IgD-negative memory B cell (primary cell): ENCODE data around the gene CASP2. TPM values are rescaled to one million over a fixed set of nuclear protein-coding genes. Genes with fewer than 3 reads are reported as not detected.
A peak's percentile ranks its signal among the peaks of the same experiment; 100 is the strongest.

ENCODE experiments used
- H3K27ac Mint-ChIP-seq, 3 donors: one replicate each; pipeline ENCODE4 v1.8.0; 2020 to 2022; ENCODE audit warnings: mild to moderate bottlenecking in 3 of 3, mixed read lengths in 3 of 3, moderate library complexity in 1 of 3
- H3K27me3 Mint-ChIP-seq: one replicate; pipeline ENCODE4 v1.8.0; 2021; ENCODE audit warnings: mixed read lengths
- H3K36me3 Mint-ChIP-seq: one replicate; pipeline ENCODE4 v1.8.0; 2020; ENCODE audit warnings: mild to moderate bottlenecking, mixed read lengths
- H3K4me1 Mint-ChIP-seq, 3 donors: one replicate each; pipeline ENCODE4 v1.8.0; 2020 to 2022; ENCODE audit warnings: mixed read lengths in 3 of 3, mild to moderate bottlenecking in 1 of 3
- H3K4me3 Mint-ChIP-seq, 4 donors: one replicate each; pipeline ENCODE4 v1.8.0; 2020 to 2022; ENCODE audit warnings: mild to moderate bottlenecking in 4 of 4, mixed read lengths in 4 of 4, moderate library complexity in 3 of 4
- H3K9me3 Mint-ChIP-seq, 3 donors: one replicate each; pipeline ENCODE4 v1.8.0; 2020 to 2021; ENCODE audit warnings: mixed read lengths in 3 of 3, mild to moderate bottlenecking in 1 of 3
- polyA plus RNA-seq: library from polyadenylated mRNA; unstranded; fragments of 300-500 nt; fragmentation: Illumina TruSeq; gene quantifications from one replicate; pipeline ENCODE4 v1.2.3, GENCODE V29; 2021

The CASP2 gene
- polyA plus RNA-seq, 1 donor from 2014 or later: 23.7 TPM

GRCh38 chr7:143296686-143297085, 8.5 kb downstream of the CASP2 start:
- peak overlapping the region in 1 of 4 donors; percentile 36 for H3K4me3 Mint-ChIP-seq

GRCh38 chr7:143299346-143299745, 11.2 kb downstream of the CASP2 start:
- peaks cover 11% of the 10 kb centered on the region for H3K36me3 Mint-ChIP-seq

More at GRCh38 chr7:143296686-143297085, 8.5 kb downstream of the CASP2 start:
- Mint-ChIP-seq H3K36me3 (peaks cover 15% of the 10 kb centered on the region), H3K27me3 (no peaks in the 10 kb centered on the region), H3K4me1 (peaks cover 27 to 43% (median 37%) of the 10 kb centered on the region in 3 donors), H3K9me3 (no peaks in the 10 kb centered on the region), H3K27ac (no peak overlapping the region)

GRCh38 chr7:143299840-143300239, 11.7 kb downstream of the CASP2 start:
- Mint-ChIP-seq H3K27ac (no peak overlapping the region), H3K27me3 (no peaks in the 10 kb centered on the region), H3K9me3 (no peaks in the 10 kb centered on the region), H3K4me1 (peaks cover 30 to 32% (median 31%) of the 10 kb centered on the region in 3 donors), H3K36me3 (peaks cover 11% of the 10 kb centered on the region), H3K4me3 (peak overlapping the region in 1 of 4 donors; percentile 15)

More at GRCh38 chr7:143299346-143299745, 11.2 kb downstream of the CASP2 start:
- Mint-ChIP-seq H3K4me1 (peaks cover 33 to 35% (median 35%) of the 10 kb centered on the region in 3 donors), H3K27me3 (no peaks in the 10 kb centered on the region), H3K9me3 (no peaks in the 10 kb centered on the region), H3K4me3 (peak overlapping the region in 1 of 4 donors; percentile 15), H3K27ac (no peak overlapping the region)

- Mint-ChIP-seq H3K9me3 (no peaks in the 10 kb centered on the region), H3K4me1 (peaks cover 24 to 31% (median 25%) of the 10 kb centered on the region in 3 donors), H3K36me3 (peaks cover 12% of the 10 kb centered on the region), H3K4me3 (no peak overlapping the region), H3K27me3 (no peaks in the 10 kb centered on the region), H3K27ac (peak overlapping the region in 1 of 3 donors; percentile 47)
These were observed 13.1 kb downstream of the CASP2 start for GRCh38 chr7:143300959-143301935.

GRCh38 chr7:143303733-143304132, 15.6 kb downstream of the CASP2 start:
- Mint-ChIP-seq H3K4me1 (peaks cover 21 to 35% (median 28%) of the 10 kb centered on the region in 3 donors), H3K27me3 (no peaks in the 10 kb centered on the region), H3K9me3 (no peaks in the 10 kb centered on the region), H3K27ac (no peak overlapping the region), H3K36me3 (peaks cover 14% of the 10 kb centered on the region), H3K4me3 (no peak overlapping the region)

- Mint-ChIP-seq H3K4me3 (peak overlapping the region in 1 of 4 donors; percentile 59), H3K27me3 (no peaks in the 10 kb centered on the region), H3K36me3 (peaks cover 20% of the 10 kb centered on the region), H3K4me1 (peaks cover 17 to 28% (median 26%) of the 10 kb centered on the region in 3 donors), H3K9me3 (no peaks in the 10 kb centered on the region), H3K27ac (no peak overlapping the region)
These were observed 16.8 kb downstream of the CASP2 start for GRCh38 chr7:143304938-143305337.

GRCh38 chr7:143305423-143306070, 17.4 kb downstream of the CASP2 start:
- Mint-ChIP-seq H3K4me1 (peaks cover 23 to 30% (median 27%) of the 10 kb centered on the region in 3 donors), H3K36me3 (peaks cover 21% of the 10 kb centered on the region), H3K27ac (peak overlapping the region in 2 of 3 donors; percentile 72 to 73), H3K9me3 (no peaks in the 10 kb centered on the region), H3K4me3 (no peak overlapping the region), H3K27me3 (no peaks in the 10 kb centered on the region)

GRCh38 chr7:143308632-143309031, 20.5 kb downstream of the CASP2 start:
- Mint-ChIP-seq H3K4me1 (peaks cover 16 to 23% (median 19%) of the 10 kb centered on the region in 3 donors), H3K4me3 (no peak overlapping the region), H3K27ac (peak overlapping the region in 1 of 3 donors; percentile 86), H3K36me3 (peaks cover 17% of the 10 kb centered on the region), H3K27me3 (no peaks in the 10 kb centered on the region), H3K9me3 (no peaks in the 10 kb centered on the region)

GRCh38 chr7:143314127-143314526, 26.0 kb downstream of the CASP2 start:
- no peaks in the 10 kb centered on the region for H3K27me3 Mint-ChIP-seq
- peaks cover 8% of the 10 kb centered on the region for H3K36me3 Mint-ChIP-seq
- peaks cover 8 to 9% (median 9%) of the 10 kb centered on the region in 3 donors for H3K4me1 Mint-ChIP-seq
- H3K4me3 Mint-ChIP-seq: no peak overlapping the region
- no peaks in the 10 kb centered on the region for H3K9me3 Mint-ChIP-seq
- H3K27ac Mint-ChIP-seq: peak overlapping the region in 1 of 3 donors; percentile 81

GRCh38 chr7:143315776-143316175, 27.6 kb downstream of the CASP2 start, which contains the start of gene CLCN1:
Gene CLCN1, plus strand, starts transcription at chr7:143316111. Its CDS starts 102 bp downstream, at chr7:143316213.
- no peak within 1 kb of the TSS for H3K27ac Mint-ChIP-seq
- no peak within 1 kb of the TSS for H3K4me3 Mint-ChIP-seq
- H3K36me3 Mint-ChIP-seq: peaks cover 2% of the 10 kb centered on the region
- no peaks in the 10 kb centered on the region for H3K9me3 Mint-ChIP-seq
- H3K4me1 Mint-ChIP-seq: peaks cover 0 to 5% (median 2%) of the 10 kb centered on the region in 3 donors
- no peaks in the 10 kb centered on the region for H3K27me3 Mint-ChIP-seq

- no peak overlapping the region for H3K4me3 Mint-ChIP-seq
- H3K9me3 Mint-ChIP-seq: no peaks in the 10 kb centered on the region
- H3K27me3 Mint-ChIP-seq: no peaks in the 10 kb centered on the region
- peaks cover 0 to 2% (median 0%) of the 10 kb centered on the region in 3 donors for H3K4me1 Mint-ChIP-seq
- no peaks in the 10 kb centered on the region for H3K36me3 Mint-ChIP-seq
- no peak overlapping the region for H3K27ac Mint-ChIP-seq
These were observed 28.3 kb downstream of the CASP2 start for GRCh38 chr7:143316492-143316891.

GRCh38 chr7:143318661-143319060, 30.5 kb downstream of the CASP2 start:
- Mint-ChIP-seq H3K36me3 (no peaks in the 10 kb centered on the region), H3K27ac (peak overlapping the region in 1 of 3 donors; percentile 37), H3K4me1 (peaks cover 0 to 3% (median 2%) of the 10 kb centered on the region in 3 donors), H3K27me3 (no peaks in the 10 kb centered on the region), H3K4me3 (no peak overlapping the region), H3K9me3 (no peaks in the 10 kb centered on the region)

- no peaks in the 10 kb centered on the region for H3K36me3 Mint-ChIP-seq
- H3K4me1 Mint-ChIP-seq: peaks cover 14 to 22% (median 22%) of the 10 kb centered on the region in 3 donors
- no peak overlapping the region for H3K27ac Mint-ChIP-seq
These were observed 32.5 kb downstream of the CASP2 start for GRCh38 chr7:143320620-143321019.

GRCh38 chr7:143321242-143321641, 33.1 kb downstream of the CASP2 start:
- Mint-ChIP-seq H3K27me3 (no peaks in the 10 kb centered on the region), H3K4me3 (peak overlapping the region in 1 of 4 donors; percentile 68), H3K4me1 (peaks cover 17 to 27% (median 24%) of the 10 kb centered on the region in 3 donors), H3K9me3 (no peaks in the 10 kb centered on the region), H3K36me3 (no peaks in the 10 kb centered on the region), H3K27ac (no peak overlapping the region)

More at GRCh38 chr7:143320620-143321019, 32.5 kb downstream of the CASP2 start:
- no peak overlapping the region for H3K4me3 Mint-ChIP-seq
- no peaks in the 10 kb centered on the region for H3K9me3 Mint-ChIP-seq
- no peaks in the 10 kb centered on the region for H3K27me3 Mint-ChIP-seq

- Mint-ChIP-seq H3K4me1 (peaks cover 21 to 30% (median 25%) of the 10 kb centered on the region in 3 donors), H3K4me3 (no peak overlapping the region), H3K27me3 (no peaks in the 10 kb centered on the region), H3K9me3 (no peaks in the 10 kb centered on the region), H3K27ac (no peak overlapping the region), H3K36me3 (no peaks in the 10 kb centered on the region)
These were observed 33.6 kb downstream of the CASP2 start for GRCh38 chr7:143321734-143322133.
